Parathyroid adenoma (tissue), 2 donors: ENCODE results near the gene AHI1.
"Not testable (repeated sequence)": the region's sequence is repeated elsewhere in the genome, so short reads cannot be mapped to it uniquely, and the experiment has no call there.

Experiments used
- H2AFZ ChIP-seq: fragments of 300-600 bp; sonication (generic); one replicate; pipeline ENCODE4 v1.7.0; 2017; ENCODE audit warnings: antibody characterized with exemption, mild to moderate bottlenecking
- H3K27ac ChIP-seq: fragments of 300-600 bp; sonication (generic); one replicate; pipeline ENCODE4 v1.7.0; 2017
- H3K27me3 ChIP-seq: fragments of 300-600 bp; sonication (generic); one replicate; pipeline ENCODE4 v1.7.0; 2017; ENCODE audit warnings: low read length; ENCODE audit not compliant: control insufficient read depth, insufficient read depth
- H3K36me3 ChIP-seq: fragments of 300-600 bp; sonication (generic); one replicate; pipeline ENCODE4 v1.7.0; 2017; ENCODE audit warnings: low read length; ENCODE audit not compliant: control insufficient read depth, insufficient read depth
- H3K4me1 ChIP-seq: fragments of 300-600 bp; sonication (generic); one replicate; pipeline ENCODE4 v1.7.0; 2017; ENCODE audit warnings: control low read depth
- H3K4me2 ChIP-seq: fragments of 300-600 bp; sonication (generic); one replicate; pipeline ENCODE4 v1.7.0; 2017; ENCODE audit warnings: low read length
- H3K4me3 ChIP-seq: fragments of 300-600 bp; sonication (generic); one replicate; pipeline ENCODE4 v1.7.0; 2017; ENCODE audit warnings: low read depth, low read length
- H3K79me2 ChIP-seq: fragments of 300-600 bp; sonication (generic); one replicate; pipeline ENCODE4 v1.7.0; 2017; ENCODE audit warnings: control low read depth
- H3K9ac ChIP-seq: fragments of 300-600 bp; sonication (generic); one replicate; pipeline ENCODE4 v1.7.0; 2017; ENCODE audit warnings: mild to moderate bottlenecking
- H3K9me3 ChIP-seq: fragments of 300-600 bp; sonication (generic); one replicate; pipeline ENCODE4 v1.7.0; 2017; ENCODE audit warnings: low read length; ENCODE audit not compliant: control insufficient read depth
- TF ChIP-seq, protein P1 (sequence below): fragments of 300-600 bp; sonication (generic); IDR thresholded peaks from one replicate; pipeline ENCODE4 v1.7.0; 2017; ENCODE audit warnings: antibody characterized with exemption, mild to moderate bottlenecking
- donor health status: primary hyperparathyroidism.

AHI1 gene

DNA sequence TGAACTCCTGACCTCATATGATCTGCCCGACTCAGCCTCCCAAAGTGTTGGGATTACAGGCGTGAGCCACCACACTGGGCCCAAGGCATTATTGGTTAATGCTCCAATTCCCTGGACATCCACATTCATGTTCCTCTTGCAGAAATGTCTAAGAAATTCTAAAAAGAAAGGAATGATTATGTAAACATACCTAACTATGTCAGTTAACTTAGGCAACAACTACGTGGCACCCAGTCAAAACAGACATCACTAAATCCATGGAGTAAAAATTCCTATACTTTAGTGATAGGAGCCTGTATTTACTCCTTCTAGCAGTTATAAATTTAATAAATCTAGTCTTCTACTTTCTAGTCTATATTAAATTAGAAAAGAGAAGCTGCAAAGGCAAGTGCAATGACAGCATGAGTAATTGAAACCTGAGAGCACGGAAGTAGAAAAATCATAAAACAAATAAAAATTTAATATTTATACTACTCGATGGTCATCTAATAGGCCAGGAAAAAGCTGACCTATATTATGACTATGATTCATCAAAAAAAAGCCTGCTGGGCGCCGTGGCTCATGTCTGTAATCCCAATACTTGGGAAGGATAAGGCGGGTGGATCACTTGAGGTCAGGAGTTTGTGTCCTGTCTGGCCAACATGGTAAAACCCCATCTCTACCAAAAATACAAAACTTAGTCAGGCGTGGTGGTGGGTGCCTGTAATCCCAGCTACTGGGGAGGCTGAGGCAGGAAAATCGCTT lies 4.2 kb downstream of the AHI1 start:
- TF ChIP-seq, protein P1, sequence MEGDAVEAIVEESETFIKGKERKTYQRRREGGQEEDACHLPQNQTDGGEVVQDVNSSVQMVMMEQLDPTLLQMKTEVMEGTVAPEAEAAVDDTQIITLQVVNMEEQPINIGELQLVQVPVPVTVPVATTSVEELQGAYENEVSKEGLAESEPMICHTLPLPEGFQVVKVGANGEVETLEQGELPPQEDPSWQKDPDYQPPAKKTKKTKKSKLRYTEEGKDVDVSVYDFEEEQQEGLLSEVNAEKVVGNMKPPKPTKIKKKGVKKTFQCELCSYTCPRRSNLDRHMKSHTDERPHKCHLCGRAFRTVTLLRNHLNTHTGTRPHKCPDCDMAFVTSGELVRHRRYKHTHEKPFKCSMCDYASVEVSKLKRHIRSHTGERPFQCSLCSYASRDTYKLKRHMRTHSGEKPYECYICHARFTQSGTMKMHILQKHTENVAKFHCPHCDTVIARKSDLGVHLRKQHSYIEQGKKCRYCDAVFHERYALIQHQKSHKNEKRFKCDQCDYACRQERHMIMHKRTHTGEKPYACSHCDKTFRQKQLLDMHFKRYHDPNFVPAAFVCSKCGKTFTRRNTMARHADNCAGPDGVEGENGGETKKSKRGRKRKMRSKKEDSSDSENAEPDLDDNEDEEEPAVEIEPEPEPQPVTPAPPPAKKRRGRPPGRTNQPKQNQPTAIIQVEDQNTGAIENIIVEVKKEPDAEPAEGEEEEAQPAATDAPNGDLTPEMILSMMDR, result no peak
- Histone ChIP-seq H3K4me2 (no peak overlapping the region), H3K36me3 (no peaks in the 10 kb centered on the region)

DNA sequence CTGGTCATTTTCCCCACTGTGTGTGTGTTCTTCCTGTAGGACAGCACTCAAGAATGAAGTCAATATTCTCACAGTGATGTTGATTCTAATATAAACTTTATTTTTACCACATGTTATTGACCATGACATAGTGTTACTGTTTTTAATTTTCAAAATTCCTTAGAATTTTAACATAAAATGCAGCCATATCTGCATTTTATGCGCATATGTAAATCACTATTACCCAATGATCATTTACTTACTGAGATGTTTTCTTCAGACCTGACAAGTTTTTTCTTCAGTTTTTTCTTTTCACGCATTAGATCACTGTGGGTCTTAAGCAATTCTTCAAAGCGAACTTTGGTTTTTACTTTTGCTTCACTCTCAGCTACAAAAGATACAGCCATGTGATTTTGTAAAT lies 7.2 kb downstream of the AHI1 start:
- H3K79me2 ChIP-seq, result no peaks in the 10 kb centered on the region
- H2AFZ ChIP-seq, result no peak overlapping the region
- no peaks in the 10 kb centered on the region for H3K9me3 ChIP-seq
- no peaks in the 10 kb centered on the region for H3K4me1 ChIP-seq
- no peak overlapping the region for H3K4me2 ChIP-seq
- no peaks in the 10 kb centered on the region for H3K27me3 ChIP-seq
- TF ChIP-seq, protein P1, result no peak
- no peak overlapping the region for H3K9ac ChIP-seq
- H3K4me3 ChIP-seq, result no peak overlapping the region
- no peak overlapping the region for H3K27ac ChIP-seq
- H3K36me3 ChIP-seq, result no peaks in the 10 kb centered on the region

More for the DNA sequence above, 4.2 kb downstream of the AHI1 start:
- no peaks in the 10 kb centered on the region for H3K79me2 ChIP-seq
- H3K4me1 ChIP-seq, result no peaks in the 10 kb centered on the region
- H3K9ac ChIP-seq, result no peak overlapping the region
- no peak overlapping the region for H3K4me3 ChIP-seq
- H2AFZ ChIP-seq, result no peak overlapping the region
- no peak overlapping the region for H3K27ac ChIP-seq
- H3K9me3 ChIP-seq, result no peaks in the 10 kb centered on the region
- no peaks in the 10 kb centered on the region for H3K27me3 ChIP-seq

DNA sequence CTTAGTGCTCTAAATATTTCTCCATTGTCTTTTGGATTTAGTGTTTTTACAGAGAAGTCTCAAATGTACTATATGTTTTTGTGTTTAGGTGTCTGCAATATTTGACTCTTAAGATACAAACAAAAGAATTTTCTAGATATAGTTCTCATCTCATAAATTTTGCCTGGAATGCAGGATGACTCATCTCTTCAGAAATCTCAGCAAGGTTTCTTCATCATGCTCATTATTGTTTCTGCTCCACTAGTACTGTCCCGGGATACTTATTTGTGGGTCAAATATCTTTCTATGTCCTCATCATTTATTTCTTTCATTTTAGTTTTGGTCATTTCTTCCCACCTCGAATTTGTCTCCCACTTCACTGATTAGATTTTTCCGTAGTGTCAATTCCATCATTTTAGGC lies 9.5 kb downstream of the AHI1 start:
- no peaks in the 10 kb centered on the region for H3K36me3 ChIP-seq
- H3K27me3 ChIP-seq, result no peaks in the 10 kb centered on the region
- TF ChIP-seq, protein P1, result no peak
- no peaks in the 10 kb centered on the region for H3K4me1 ChIP-seq
- no peak overlapping the region for H3K27ac ChIP-seq
- H3K4me3 ChIP-seq, result no peak overlapping the region
- H3K79me2 ChIP-seq, result no peaks in the 10 kb centered on the region
- H3K9me3 ChIP-seq, result no peaks in the 10 kb centered on the region
- no peak overlapping the region for H2AFZ ChIP-seq
- H3K9ac ChIP-seq, result no peak overlapping the region
- no peak overlapping the region for H3K4me2 ChIP-seq

DNA sequence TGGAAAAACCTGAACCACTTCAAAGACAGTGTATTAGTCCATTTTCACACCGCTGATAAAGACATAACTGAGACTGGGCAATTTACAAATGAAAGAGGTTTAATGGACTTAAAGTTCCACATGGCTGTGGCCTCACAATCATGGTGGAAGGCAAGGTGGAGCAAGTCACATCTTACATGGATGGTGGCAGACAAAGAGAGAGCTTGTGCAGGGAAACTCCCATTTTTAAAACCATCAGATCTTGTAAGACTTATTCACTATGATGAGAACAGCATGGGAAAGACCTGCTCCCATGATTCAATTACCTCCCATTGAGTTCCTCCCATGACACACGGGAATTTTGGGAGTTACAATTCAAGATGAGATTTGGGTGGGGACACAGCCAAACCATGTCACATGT lies 13.6 kb downstream of the AHI1 start:
- not testable (repeated sequence) for H3K9me3 ChIP-seq, H3K4me2 ChIP-seq, H3K79me2 ChIP-seq, H3K27me3 ChIP-seq, H3K9ac ChIP-seq, H3K4me1 ChIP-seq, H3K4me3 ChIP-seq, H3K27ac ChIP-seq, H3K36me3 ChIP-seq, H2AFZ ChIP-seq

DNA sequence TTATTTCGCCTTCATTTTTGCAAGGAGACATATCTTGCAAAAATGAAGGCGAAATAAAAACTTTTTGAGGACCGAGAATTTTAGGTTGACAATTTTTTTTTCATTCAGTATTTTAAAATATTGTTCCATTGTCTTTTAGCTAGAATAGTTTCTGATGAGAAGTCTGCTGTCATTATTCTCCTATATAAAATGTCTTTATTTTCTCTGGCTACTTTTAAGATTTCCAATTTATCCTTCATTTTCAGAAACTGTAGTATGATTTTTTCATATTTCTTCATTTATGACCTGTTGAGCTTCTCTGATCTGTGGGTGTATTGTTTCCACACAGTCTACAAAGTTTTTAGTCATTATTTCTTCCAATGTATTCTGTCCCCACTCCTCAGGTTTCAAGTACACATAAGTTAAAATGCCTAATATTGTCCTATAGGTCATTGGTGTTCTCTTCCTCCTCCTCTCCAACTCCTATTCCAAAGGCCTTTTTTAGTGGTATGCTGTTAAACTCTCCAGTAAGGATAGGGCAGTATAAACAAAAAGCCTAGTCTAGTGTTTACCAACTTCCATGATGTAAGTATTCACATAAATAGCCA lies 15.7 kb downstream of the AHI1 start:
- H3K9me3 ChIP-seq, result peaks cover 3% of the 10 kb centered on the region
- H3K9ac ChIP-seq, result no peak overlapping the region

More for the DNA sequence above, 15.7 kb downstream of the AHI1 start:
- Histone ChIP-seq H3K79me2 (peaks cover 2% of the 10 kb centered on the region), H2AFZ (no peak overlapping the region), H3K36me3 (no peaks in the 10 kb centered on the region), H3K4me2 (no peak overlapping the region), H3K27ac (no peak overlapping the region), H3K4me3 (no peak overlapping the region), H3K4me1 (no peaks in the 10 kb centered on the region), H3K27me3 (no peaks in the 10 kb centered on the region)
- TF ChIP-seq, protein P1, result no peak
